Omental fat pad (tissue), 4 donors: ENCODE measurements around the gene NKX1-1. TPM values are rescaled to one million over a fixed set of nuclear protein-coding genes. Genes with fewer than 3 reads are reported as not detected.

Experiments used
- ATAC-seq: fragments of 150-250 bp; one replicate; pipeline ENCODE4 v1.9.1; 2016; ENCODE audit warnings: mild to moderate bottlenecking, moderate library complexity; ENCODE audit not compliant: low FRiP score
- DNase-seq: peaks from one replicate; pipeline ENCODE4 v3.0.0-alpha.2; 2019; ENCODE audit warnings: low spot score
- total RNA-seq, 4 donors: library from RNA; depleted of rRNA; stranded (reverse); fragments of >200 nt; gene quantifications; one replicate each; pipeline ENCODE4 v1.1.0, GENCODE V29; 2016
- TF ChIP-seq, protein P1 (sequence below), 3 donors: fragments of 450-650 bp; IDR thresholded peaks; one replicate each; pipeline ENCODE4 v1.5.1; 2016 to 2017; ENCODE audit warnings: antibody characterized with exemption in 3 of 3, mild to moderate bottlenecking in 3 of 3, moderate library complexity in 2 of 3

Gene NKX1-1
- total RNA-seq, 4 donors from 2014 or later: not detected

DNA sequence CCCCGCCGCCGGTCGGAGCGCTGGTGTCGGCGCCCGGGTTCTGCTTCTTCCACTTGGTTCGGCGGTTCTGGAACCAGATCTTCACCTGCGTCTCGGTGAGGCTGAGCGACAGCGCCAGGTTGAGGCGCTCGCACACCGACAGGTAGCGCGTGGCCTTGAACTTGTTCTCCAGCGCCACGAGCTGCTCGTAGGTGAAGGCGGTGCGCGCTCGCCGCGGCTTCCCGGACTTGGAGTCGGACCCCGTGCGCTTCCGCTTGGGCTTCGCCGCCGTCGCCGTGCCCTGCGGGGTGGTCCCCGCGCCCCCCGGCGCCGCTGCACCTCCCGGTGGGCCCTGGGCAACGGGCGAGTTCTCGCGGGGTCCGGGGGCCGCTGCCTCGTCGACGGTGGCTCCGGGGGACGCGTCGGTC is 3.1 kb downstream of the NKX1-1 start:
- TF ChIP-seq, protein P1, sequence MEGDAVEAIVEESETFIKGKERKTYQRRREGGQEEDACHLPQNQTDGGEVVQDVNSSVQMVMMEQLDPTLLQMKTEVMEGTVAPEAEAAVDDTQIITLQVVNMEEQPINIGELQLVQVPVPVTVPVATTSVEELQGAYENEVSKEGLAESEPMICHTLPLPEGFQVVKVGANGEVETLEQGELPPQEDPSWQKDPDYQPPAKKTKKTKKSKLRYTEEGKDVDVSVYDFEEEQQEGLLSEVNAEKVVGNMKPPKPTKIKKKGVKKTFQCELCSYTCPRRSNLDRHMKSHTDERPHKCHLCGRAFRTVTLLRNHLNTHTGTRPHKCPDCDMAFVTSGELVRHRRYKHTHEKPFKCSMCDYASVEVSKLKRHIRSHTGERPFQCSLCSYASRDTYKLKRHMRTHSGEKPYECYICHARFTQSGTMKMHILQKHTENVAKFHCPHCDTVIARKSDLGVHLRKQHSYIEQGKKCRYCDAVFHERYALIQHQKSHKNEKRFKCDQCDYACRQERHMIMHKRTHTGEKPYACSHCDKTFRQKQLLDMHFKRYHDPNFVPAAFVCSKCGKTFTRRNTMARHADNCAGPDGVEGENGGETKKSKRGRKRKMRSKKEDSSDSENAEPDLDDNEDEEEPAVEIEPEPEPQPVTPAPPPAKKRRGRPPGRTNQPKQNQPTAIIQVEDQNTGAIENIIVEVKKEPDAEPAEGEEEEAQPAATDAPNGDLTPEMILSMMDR (IDR thresholded peaks at IDR 0.05): no peak
- ATAC-seq (no peak), DNase-seq (no peak)

DNA sequence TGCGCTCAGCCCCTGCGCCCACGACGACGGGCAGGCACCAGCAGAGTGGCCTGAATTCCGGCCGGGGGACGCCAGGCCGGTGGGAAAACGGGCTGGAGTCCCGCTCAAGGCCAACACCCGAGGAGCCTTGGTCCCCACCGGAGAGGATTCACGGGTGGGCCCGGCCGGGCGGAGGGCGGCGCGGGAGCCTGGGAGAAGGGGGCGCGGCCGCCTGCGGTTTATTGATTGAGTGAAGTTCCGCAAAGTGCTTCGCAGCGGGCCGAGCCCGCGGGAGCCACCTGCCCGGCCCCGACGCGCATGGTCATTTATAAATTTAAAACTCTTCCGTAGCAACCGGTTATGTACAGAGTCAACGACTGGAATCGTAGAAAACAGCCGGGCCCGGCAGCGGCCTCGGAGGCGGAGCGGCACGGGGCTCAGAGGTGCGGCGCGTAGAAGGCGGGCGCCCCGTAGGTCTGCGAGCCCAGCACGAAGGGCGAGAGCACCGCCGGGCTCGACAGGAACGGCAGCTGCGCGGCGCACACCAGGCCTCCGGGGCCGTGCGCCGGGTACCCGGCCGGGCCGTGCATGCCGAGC is 3.6 kb downstream of the NKX1-1 start:
- ATAC-seq (no peak), DNase-seq (no peak)
- TF ChIP-seq, protein P1 (IDR thresholded peaks at IDR 0.05): no peak

DNA sequence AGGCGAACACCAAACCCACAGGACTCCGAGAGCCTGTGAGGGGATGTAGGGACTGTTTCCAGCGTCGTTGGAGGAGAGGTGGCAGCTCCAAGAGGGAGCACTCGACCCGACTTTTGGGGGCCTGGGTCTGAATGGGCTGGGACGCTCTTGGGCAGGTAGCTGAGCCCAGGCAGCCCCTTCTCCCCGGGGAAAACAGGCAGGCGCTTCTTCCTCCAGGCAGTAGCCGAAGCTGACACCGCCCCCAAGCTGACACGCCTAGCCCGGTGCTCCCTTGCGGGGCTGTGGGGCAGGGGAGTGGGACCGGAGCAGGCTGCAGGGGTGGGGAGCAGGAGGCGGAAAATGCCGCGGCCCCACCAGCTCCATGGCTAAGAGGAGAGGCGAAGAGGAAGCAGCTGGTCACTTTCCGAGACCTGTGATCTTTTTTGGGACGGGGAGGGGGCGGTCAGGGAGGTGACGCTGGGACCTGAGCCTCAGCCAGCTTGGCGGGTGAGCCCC is 4.2 kb downstream of the NKX1-1 start:
- no peak for DNase-seq
- TF ChIP-seq, protein P1 (IDR thresholded peaks at IDR 0.05): no peak

GRCh38 chr4:1401409-1402020 is 4.7 kb downstream of the NKX1-1 start:
- ATAC-seq: no peak
- TF ChIP-seq, protein P1 (IDR thresholded peaks at IDR 0.05): no peak
- no peak for DNase-seq

More for the DNA sequence above, 4.2 kb downstream of the NKX1-1 start:
- ATAC-seq: no peak

DNA sequence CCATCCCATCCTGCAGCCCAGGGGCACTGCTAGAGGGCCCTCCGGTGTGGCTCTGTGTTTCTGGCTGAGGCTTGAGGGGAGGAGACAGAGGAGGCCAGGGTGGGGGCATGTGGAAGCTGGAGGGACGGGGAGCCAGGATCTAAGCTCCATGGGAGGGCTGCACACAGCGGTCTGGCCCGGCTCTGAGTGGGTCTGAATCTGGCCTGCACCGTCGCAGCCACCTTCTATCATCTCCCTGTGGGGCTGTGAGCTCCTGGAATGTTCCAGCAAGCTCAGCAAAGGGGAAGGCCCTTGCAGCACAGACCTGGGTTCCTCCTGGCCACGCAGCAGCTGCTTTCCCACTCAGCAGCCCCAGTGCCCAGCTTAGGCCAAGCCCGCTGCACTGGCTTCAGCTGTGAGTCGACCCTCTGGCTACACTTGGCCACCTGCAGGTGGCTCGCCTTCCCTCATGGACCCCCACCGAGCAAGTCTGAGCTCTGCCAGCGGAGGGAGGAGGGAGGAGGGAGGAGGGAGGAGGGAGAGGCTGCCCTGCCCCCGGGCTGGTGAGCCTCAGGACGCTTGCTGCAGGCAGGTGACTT is 5.3 kb downstream of the NKX1-1 start:
- TF ChIP-seq, protein P1 (IDR thresholded peaks at IDR 0.05): no peak
- DNase-seq: no peak

GRCh38 chr4:1400191-1400805 is 5.9 kb downstream of the NKX1-1 start:
- ATAC-seq (no peak), DNase-seq (no peak)
- TF ChIP-seq, protein P1 (IDR thresholded peaks at IDR 0.05): no peak

More for the DNA sequence above, 5.3 kb downstream of the NKX1-1 start:
- ATAC-seq: no peak
